ENCODE measurements around the gene NKD2. TPM values are rescaled to one million over a fixed set of nuclear protein-coding genes. Genes with fewer than 3 reads are reported as not detected.
A peak's percentile ranks its signal among the peaks of the same experiment; 100 is the strongest.

Gene NKD2
- total RNA-seq, 1 donor from 2014 or later, result 41.7 TPM

GRCh38 chr5:988322-988721 lies 20.3 kb upstream of the NKD2 start:
- DNase-seq, result no peak
- TF ChIP-seq, protein P1, sequence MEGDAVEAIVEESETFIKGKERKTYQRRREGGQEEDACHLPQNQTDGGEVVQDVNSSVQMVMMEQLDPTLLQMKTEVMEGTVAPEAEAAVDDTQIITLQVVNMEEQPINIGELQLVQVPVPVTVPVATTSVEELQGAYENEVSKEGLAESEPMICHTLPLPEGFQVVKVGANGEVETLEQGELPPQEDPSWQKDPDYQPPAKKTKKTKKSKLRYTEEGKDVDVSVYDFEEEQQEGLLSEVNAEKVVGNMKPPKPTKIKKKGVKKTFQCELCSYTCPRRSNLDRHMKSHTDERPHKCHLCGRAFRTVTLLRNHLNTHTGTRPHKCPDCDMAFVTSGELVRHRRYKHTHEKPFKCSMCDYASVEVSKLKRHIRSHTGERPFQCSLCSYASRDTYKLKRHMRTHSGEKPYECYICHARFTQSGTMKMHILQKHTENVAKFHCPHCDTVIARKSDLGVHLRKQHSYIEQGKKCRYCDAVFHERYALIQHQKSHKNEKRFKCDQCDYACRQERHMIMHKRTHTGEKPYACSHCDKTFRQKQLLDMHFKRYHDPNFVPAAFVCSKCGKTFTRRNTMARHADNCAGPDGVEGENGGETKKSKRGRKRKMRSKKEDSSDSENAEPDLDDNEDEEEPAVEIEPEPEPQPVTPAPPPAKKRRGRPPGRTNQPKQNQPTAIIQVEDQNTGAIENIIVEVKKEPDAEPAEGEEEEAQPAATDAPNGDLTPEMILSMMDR (IDR thresholded peaks at IDR 0.05; ENCODE audit: partially characterized antibody, unreplicated experiment), result no peak
- H3K9me3 Mint-ChIP-seq (ENCODE audit: unreplicated experiment), result peaks cover 15% of the 10 kb centered on the region
- H3K27me3 Mint-ChIP-seq (ENCODE audit: unreplicated experiment), result peaks cover 9% of the 10 kb centered on the region
- H3K4me3 Mint-ChIP-seq (ENCODE audit: unreplicated experiment), result no peak overlapping the region
- peaks cover 32% of the 10 kb centered on the region for H3K36me3 Mint-ChIP-seq (ENCODE audit: unreplicated experiment)
- H3K4me1 Mint-ChIP-seq (ENCODE audit: low read depth, unreplicated experiment), result peaks cover 12% of the 10 kb centered on the region
- no peak overlapping the region for H3K27ac Mint-ChIP-seq (ENCODE audit: unreplicated experiment)

DNA sequence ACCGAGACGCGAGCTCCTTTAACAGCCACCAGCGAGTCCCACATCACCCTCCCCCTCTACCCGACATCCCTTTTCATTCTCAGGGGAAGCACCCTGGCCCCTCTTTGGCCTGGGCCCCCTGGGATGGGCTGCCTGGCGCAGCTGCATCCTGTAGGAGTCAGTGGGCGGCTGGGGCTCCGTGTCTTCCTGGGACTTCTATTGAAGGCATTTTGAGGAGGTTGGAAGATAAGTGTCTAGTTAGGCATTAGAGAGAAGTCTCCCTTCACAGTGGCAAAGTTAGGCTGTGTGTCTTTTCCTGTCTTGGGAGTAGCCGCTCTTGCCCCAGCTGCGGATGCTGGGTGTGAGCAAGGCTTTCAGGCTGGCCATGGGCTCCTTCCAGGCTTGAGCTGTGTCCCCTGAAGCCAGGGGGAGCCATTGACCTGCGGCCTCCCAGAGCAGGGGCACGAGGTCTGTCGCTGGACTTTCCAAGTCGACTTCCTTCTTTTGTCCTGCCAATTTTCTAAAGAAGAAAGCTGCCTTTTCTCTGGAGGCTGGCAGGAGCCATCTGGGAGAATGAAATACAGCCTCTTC lies 18.6 kb upstream of the NKD2 start:
- peaks cover 9% of the 10 kb centered on the region for H3K27me3 Mint-ChIP-seq (ENCODE audit: unreplicated experiment)
- peaks cover 12% of the 10 kb centered on the region for H3K4me1 Mint-ChIP-seq (ENCODE audit: low read depth, unreplicated experiment)
- TF ChIP-seq, protein P1 (IDR thresholded peaks at IDR 0.05; ENCODE audit: partially characterized antibody, unreplicated experiment), result no peak
- DNase-seq, result no peak
- H3K9me3 Mint-ChIP-seq (ENCODE audit: unreplicated experiment), result peaks cover 8% of the 10 kb centered on the region
- H3K27ac Mint-ChIP-seq (ENCODE audit: unreplicated experiment), result peak overlapping the region; percentile 59
- no peak overlapping the region for H3K4me3 Mint-ChIP-seq (ENCODE audit: unreplicated experiment)
- H3K36me3 Mint-ChIP-seq (ENCODE audit: unreplicated experiment), result peaks cover 16% of the 10 kb centered on the region

GRCh38 chr5:991472-992267 lies 16.9 kb upstream of the NKD2 start:
- H3K4me3 Mint-ChIP-seq (ENCODE audit: unreplicated experiment), result no peak overlapping the region
- peaks cover 12% of the 10 kb centered on the region for H3K4me1 Mint-ChIP-seq (ENCODE audit: low read depth, unreplicated experiment)
- peaks cover 15% of the 10 kb centered on the region for H3K36me3 Mint-ChIP-seq (ENCODE audit: unreplicated experiment)
- H3K9me3 Mint-ChIP-seq (ENCODE audit: unreplicated experiment), result peaks cover 6% of the 10 kb centered on the region
- H3K27ac Mint-ChIP-seq (ENCODE audit: unreplicated experiment), result no peak overlapping the region
- no peak for DNase-seq
- peaks cover 5% of the 10 kb centered on the region for H3K27me3 Mint-ChIP-seq (ENCODE audit: unreplicated experiment)
- TF ChIP-seq, protein P1 (IDR thresholded peaks at IDR 0.05; ENCODE audit: partially characterized antibody, unreplicated experiment), result no peak

GRCh38 chr5:994272-994607 lies 14.4 kb upstream of the NKD2 start:
- Mint-ChIP-seq H3K4me3 (ENCODE audit: unreplicated experiment) (no peak overlapping the region), H3K27me3 (ENCODE audit: unreplicated experiment) (peaks cover 8% of the 10 kb centered on the region)

More at GRCh38 chr5:994272-994607, 14.4 kb upstream of the NKD2 start:
- Mint-ChIP-seq H3K4me1 (ENCODE audit: low read depth, unreplicated experiment) (peaks cover 15% of the 10 kb centered on the region), H3K27ac (ENCODE audit: unreplicated experiment) (no peak overlapping the region), H3K9me3 (ENCODE audit: unreplicated experiment) (peaks cover 6% of the 10 kb centered on the region), H3K36me3 (ENCODE audit: unreplicated experiment) (no peaks in the 10 kb centered on the region)
- no peak for DNase-seq
- TF ChIP-seq, protein P1 (IDR thresholded peaks at IDR 0.05; ENCODE audit: partially characterized antibody, unreplicated experiment), result no peak
